GM18867 (cell line): ENCODE results near the gene BEAN1.
"Not testable (repeated sequence)": the region's sequence is repeated elsewhere in the genome, so short reads cannot be mapped to it uniquely, and the experiment has no call there.

Experiments
- ATAC-seq: cut with Tn5 transposase; IDR thresholded peaks from one replicate; pipeline ENCODE4 v1.9.1; 2021; ENCODE audit warnings: mild to moderate bottlenecking, moderate library complexity; ENCODE audit not compliant: unreplicated experiment

Gene BEAN1

DNA sequence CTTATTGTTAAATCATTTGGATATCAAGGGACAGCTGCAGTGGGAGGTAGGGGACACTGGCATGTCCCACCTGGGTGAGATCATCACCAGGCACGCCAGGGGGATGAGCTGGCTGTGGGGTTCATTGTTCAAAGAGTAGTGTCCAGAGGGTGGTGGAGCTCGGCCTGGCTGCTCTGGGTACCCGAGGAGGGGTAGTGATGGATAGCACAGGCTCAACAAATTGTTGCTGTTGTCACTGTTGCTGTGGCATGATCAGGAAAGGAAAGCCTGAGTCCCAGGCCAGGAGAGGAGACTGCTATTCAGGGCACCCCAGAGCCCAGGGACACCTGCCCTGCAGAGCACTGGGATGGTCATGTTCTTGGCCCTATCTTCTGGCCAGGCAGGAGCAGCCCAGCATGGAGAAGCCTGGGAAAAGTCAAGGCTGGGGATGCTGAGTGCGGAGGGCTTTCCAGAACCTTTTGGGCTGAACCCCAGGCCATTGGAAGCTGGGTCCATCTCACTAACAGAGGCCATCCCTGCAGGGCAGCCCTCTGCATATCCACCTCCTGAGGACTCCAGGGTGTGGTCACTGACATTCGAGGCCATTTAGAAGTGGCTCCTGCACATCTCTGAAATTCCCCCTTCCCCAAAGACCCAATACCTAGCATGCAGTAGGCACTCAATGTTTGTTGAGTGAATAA lies 12.1 kb downstream of the BEAN1 start:
- no peak for ATAC-seq

DNA sequence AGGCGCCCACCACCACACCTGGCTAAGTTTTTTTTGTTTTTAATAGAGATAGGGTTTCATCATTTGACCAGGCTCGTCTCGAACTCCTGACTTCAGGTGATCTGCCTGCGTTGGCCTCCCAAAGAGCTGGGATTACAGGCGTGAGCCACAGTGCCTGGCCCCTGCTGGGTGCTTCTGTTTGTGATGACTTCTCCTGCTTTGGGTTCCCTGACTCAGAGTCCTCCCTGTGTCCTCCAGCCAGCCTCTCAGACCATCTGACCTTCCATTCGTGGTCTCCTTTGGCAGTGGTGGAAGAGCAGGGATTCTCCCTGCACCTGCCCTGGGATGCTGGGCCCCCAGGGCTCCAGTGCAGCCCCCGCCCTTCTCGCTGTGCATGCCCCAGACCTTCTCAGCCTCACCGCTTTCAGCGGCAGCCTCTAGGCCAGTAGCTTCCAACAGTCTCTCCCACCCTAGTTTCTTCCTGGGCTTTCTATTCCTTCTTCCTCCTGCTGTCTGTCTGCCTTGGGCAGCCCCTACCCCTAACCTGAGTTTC lies 13.2 kb downstream of the BEAN1 start:
- ATAC-seq, result no peak

DNA sequence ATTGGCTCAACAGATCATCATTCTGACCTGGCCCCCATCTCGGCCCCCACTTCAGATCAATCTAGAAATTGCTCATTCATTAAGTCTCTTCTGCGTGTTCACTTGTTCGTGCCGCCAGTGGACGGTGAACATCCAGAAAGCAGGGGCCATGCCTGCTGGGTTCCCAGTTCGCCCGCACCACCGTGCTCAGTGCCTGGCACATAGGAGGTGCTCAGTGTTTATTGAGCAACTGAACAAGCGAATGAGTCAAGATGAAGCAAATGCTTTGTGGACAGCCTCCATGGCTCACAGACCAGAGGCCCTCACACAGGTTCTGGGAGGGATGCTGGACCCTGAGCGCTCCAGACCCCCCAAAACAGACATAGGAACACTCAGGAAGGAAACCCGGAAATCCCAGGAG lies 13.9 kb downstream of the BEAN1 start:
- no peak for ATAC-seq

DNA sequence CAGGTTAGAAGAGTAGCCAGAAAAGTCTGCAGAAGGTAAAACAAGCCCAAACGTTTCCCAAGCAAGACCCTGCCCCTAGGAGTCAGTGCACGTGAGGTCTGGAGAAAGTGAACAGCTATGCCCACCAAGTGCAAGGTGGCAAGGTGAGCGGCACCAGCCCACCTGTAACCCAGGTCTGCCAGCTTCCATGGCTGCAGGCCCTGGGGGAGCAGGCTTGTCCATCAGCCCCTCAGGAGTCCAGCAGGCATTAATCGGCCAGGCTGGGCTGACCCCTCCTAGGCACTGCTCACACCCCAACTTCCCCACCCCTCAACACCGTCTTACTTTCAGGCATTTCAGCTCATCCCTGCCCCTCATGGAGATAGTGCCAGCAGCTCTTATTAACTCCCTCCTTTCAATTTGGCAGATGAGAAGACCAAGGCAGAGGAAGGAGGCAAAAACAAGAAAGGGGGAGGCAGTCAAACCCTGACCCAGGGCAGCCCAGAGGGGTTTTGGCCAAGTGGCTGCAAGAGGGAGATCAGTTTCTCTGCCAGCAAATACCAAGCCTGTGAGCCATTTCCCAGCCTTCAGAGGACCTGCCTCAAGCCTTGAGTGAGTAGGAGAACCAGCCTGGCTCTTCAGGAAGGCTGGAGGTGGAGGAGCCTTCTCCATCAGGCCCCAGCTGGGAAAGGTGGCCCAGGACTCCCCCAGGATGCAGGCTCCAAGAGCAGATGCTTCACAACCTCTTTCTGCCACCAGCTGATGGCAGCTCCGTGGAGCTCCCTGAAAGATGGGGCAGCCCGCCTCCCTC lies 14.7 kb downstream of the BEAN1 start:
- ATAC-seq, result no peak

DNA sequence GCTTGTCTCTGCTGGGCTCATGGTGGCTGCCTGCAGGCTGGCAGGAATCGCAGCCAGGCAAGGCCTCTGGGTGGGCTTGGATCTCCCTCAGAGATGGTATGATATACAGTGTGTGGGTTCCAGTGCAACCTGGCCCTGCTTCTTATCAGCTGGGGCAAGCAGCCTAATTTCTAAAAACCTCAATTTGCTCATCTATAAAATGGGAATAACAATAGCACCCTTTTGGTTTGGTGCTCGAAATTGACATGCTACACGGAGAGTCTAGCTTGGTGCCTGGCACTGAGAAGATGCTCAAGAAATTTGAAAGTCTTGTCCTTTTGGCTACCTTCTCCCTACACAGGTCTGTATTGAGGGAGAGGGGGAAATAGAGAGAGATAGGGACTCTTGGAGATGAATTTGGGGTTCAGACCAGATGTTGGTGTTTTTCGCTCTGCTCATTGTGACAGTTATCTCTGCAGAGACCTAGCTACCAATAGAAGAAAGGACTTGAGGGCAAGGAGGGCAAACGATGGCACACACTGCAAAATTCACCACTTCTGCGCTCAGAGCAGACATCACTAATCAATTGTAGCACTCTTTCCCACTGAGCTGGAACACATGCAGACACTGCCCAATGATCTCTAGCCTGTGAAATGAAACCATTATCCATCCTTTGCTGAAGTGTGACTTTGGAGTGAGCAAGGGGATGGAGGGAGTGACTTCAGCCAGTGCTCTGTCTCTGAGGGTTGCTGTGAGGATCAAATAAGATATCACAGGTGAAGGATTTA lies 15.6 kb downstream of the BEAN1 start:
- ATAC-seq, result no peak

DNA sequence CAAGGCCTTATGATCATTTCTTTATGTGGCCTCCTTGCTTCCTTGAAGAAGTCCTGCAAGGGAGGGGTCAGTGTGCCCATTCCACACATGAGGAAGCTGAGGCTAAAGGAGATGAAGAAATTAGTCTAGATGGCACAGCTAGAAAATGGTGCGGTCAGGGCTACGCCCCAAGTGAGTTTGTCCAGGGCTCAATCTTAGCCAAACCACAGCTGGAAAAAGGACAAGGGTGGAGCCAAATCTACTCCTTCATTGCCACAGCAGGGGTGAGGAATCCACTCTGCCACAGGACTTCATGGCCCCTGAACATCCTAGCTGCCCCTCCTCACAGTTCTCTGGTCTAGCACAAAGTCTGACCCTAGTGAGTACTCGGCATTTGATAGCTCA lies 16.2 kb downstream of the BEAN1 start:
- ATAC-seq, result no peak

DNA sequence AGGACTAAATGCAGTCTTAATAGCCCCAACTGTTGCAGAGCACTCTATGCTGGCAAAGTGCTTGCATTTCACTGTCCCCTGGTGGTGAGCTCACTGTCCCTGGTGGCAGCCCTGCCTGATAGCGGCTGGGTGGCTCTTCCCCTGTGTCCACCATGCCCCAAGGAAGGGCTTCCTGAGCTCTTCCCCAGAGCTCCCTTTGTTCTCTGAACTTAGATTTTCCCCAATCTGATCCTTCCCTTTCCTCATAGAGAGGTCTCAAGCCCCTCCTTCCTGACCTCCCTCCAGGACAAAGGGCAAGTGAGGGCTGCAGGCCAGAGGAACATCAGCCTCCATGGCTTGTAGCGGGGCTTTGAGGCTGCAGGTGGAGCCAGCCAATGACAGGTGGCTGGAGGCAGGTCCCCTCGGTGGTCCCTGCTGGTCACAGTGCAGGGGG lies 17.0 kb downstream of the BEAN1 start:
- ATAC-seq, result no peak

DNA sequence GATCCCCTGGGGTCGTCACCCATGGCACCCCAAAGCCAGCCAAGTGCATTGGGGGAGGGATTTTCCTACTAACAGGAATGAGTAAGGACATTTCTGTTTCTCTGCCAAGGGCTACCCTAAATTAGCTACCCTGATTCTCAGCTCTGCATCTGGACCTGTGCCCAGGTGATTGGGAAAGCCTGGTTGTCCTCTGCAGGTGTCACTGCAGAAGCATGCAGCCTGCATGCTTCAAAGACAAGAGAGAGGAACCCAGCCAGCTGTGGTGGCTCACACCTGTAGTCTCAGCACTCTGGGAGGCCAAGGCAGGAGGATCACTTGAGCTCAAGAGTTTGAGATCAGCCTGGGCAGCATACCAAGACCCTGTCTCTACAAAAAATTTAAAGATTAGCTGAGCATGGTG lies 19.6 kb downstream of the BEAN1 start:
- ATAC-seq, result no peak

DNA sequence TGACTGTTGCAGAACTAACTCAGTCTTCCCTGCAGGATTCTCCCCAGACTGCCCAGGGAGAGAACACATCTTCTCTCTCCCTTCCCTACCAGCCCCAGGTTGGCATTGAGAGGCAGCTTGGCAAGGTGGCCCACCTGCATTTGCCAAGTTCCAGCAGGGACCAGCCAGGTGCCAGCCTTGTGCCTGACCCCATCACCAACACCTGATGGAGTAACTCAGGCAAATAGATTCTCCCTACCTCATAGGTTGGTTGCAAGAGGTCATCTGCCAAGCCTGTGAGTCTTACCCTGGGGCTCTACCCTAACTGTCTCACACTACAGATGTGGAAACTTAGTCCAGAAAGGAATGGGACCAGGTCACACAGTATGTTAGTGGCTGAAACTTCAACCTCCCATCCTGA lies 20.4 kb downstream of the BEAN1 start:
- ATAC-seq, result no peak

DNA sequence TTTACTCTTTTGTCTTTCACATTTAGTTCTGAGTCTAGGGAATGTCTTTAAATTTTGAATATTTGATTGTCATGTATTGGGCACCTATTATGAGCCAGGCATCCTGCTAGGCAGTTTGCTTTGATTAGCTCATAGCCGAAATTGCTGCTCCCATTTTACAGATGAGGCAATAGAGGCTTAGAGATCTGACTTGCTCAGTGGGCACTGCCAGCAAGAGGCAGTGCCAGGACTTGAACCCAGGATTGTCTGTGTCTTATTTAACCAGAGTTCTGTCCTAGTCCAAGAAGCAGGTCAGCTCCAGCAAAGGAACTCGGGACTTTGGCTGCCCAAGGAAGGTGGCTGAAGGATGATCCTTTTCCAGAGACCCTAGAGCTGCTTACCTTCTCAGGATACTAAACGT lies 24.5 kb downstream of the BEAN1 start:
- no peak for ATAC-seq

DNA sequence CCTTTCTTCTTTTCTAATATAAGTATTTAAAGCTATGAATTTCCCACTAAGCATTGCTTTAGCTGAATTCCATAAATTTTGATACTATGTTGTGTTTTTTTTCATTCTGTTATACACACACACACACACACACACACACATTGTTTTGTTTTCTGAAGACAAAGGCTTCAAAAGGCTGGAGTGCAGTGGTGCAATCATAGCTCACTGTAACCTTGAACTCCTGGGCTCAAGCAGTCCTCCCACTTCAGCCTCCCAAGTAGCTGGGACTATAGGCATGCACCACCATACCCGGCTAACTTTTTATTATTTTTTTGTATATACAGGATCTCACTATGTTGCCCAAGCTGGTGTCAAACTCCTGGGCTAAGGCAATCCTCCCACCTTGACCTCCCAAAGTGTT lies 26.1 kb downstream of the BEAN1 start:
- not testable (repeated sequence) for ATAC-seq

DNA sequence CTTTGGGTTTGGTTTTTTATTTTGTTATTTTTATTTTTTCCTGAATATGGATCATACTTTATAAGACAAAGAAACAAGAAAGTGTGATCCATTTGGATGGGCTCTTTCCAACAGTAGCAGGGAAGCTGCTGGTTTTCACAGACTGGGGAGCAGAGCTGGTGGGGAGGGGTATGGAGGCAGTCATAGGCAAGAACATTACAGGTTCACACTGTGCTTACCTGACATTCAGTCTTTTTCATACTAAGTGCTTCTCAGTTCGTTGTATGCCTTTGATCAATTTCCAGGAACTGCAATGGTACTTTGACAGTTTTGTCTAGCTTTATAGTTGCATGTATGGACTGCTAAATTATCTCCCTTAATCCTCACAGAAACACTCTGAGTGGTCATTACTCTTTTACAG lies 27.7 kb downstream of the BEAN1 start:
- no peak for ATAC-seq

DNA sequence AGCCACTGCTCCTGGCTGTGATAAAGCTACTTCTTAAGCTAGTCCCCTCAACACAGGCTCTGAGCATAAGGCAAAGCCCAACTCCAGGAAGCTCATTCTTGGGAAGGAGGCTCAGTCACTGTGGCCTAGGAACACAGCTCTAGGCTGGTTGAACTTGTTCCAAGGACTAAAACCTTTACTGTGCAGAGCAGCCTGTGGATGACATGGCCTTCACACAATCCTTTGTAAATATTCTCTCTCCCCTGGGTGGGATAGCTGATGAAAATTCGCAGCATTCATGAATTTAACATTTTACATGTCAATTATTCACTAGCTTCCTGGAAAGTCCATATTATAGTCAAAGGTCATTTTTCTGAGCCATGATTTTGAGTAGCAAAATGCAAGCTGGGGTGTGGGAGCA lies 28.9 kb downstream of the BEAN1 start:
- ATAC-seq, result no peak

DNA sequence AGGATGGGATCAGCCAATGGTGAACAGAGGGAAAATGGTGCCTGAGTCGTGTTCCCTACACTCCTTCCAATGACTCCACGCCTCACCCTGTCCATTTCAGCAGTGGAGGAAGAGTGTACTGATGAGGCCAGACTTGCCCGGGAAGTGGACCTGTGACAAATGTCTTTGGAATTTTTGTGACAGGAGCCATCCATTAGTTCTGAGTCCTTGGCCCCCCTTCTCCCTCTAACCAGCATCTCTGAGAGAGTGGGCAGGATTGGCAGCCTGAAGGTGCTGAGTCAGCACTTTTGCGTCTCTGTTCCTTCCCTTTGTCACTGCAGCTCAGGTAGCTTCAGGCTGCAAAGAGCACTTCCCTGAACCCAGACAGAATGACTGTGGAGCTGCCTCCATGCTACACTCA lies 30.8 kb downstream of the BEAN1 start:
- ATAC-seq, result no peak

DNA sequence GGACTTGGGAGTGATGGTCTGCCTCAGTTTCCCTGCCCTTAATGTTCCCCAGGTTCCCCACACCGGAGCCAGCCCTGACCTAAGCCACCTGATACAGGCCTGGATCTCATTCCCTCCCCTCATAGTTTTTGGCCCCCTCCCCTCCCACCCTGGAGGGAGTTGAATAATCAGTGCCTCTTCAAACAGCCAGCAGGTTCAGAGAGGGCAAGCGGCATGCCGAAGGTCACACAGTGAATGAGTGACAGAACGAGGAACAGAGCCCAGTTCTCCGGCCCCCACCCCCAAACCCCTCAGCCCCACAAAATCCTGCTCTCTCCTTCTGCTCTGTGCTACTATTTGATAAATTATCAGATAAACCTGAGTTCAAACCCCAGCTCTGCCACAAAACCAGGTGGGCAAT lies 31.2 kb downstream of the BEAN1 start:
- no peak for ATAC-seq

DNA sequence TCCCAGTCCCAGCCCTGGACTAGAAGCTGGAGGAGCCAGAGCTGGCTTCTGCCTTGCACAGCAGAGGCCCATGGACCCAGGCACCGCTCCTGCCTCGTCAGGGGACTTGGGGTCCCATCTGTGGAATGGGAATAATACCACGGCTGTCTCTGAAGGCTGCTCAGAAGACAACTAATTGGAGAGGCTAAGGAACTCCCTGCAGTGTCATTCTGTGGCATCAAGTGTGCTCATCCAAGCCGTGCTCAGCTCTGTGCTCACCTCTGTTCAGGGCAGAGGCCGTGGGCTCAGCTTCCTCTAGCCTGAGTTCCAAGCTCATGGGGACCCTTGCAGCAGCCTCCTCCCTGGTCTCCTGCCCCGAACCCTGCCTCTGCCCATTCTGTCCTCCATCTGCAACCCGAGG lies 31.8 kb downstream of the BEAN1 start:
- ATAC-seq, result no peak

DNA sequence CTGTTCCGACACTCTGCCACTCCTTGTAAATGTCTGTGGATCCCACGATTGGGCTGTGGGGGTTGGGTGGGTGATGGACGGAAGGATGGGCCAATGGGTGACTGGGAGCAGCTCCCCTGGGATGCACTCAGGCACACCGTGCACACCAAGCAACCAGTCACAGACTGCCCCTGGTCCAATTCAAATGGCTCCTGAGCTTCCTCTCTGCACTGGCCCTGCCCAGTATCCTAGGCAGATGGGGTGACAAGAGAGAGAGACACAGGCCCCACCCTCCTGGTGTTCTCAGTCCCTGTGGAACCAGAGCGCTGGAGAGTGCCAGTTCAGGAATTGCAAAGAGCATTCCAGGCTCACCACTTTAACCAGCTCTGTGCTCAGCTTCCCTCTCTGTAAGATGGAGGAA lies 32.8 kb downstream of the BEAN1 start:
- no peak for ATAC-seq

DNA sequence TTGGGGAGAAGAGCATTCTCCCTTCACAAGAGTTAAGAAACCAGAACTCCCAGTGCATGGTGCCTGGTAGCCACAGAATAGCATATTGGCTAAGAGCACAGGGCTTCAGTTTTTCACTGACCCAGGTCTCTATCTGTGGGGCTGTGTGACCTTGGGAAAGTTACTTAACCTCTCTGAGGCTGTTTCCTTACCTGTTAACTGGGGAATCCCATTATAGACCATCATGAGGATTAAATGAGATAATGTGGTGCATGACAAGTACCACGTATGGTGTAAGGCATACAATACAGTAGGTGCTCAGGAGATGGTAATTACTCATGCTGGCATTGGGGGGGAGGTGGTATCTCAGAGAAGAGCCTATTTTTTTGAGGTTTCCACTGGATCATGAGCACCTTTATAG lies 33.6 kb downstream of the BEAN1 start:
- ATAC-seq, result no peak

DNA sequence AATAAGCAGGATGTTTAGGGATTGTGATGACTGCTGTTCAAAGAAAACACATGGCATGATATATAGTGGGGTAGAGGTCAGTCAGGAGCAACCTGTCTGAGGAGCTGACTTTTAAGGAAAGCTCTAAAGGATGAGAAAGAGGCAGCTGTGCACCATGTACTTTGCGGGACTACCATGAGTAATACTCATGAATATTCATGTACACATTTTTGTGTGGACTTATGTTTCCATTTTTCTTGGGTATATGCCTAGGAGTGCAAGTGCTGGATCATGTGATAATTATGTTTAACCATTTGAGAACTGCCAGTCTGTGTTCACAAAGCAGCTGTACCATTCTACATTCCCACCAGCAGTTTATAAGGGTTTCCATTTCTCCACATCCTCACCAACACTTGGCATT lies 35.8 kb downstream of the BEAN1 start:
- ATAC-seq, result no peak

DNA sequence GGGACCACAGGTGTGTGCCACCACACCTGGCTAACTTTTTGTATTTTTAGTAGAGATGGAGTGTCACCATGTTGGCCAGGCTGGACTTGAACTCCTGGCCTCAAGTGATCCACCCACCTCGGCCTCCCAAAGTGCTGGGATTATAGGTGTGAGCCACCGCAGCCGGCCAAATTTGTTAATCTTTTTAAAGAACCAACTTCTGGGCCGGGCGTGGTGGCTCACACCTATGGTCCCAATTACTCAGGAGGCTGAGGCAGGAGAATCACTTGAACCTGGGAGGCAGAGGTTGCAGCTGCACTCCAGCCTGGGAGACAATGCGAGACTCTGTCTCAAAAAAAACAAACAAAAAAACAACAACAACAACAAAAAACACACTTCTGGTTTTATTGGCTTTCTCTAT lies 38.9 kb downstream of the BEAN1 start:
- not testable (repeated sequence) for ATAC-seq

DNA sequence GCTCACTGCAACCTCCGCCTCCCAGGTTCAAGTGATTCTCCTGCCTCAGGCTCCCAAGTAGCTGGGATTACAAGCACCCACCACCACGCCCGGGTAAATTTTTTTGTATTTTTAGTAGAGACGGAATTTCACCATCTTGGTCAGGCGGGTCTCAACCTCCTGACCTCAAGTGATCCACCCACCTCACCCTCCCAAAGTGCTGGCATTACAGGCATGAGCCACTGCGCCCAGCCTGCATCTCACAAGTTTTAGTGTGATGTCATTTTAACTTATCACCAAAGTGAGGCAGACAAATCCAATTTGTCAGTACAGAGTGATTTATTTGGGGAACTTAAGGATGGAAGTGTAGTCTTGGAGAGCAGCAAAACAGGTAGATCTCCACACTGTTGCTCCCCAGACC lies 39.5 kb downstream of the BEAN1 start:
- ATAC-seq, result not testable (repeated sequence)

DNA sequence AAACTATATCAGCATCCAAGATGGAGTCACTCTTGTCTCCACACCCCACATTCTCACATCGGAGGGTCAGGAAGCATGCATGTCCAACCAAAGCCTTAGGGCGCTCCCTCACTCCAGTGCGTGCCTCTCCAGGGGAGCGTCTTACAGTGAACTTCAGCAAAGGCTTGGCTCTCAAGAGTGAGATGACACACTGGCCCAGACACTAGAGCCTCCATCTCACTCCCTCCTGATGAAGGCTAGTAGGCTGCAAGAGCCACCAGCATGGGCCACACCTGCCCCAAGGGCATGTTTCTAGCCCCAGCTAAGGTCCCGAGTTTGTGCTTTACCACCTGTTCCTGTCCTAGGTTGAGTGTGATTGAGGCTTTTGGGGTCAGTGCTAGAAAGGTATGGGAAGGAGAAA lies 40.5 kb downstream of the BEAN1 start:
- no peak for ATAC-seq
